GM12875 (cell line): ENCODE measurements around the gene MAST2.
"Not testable (repeated sequence)": the region's sequence is repeated elsewhere in the genome, so short reads cannot be mapped to it uniquely, and the experiment has no call there.

ENCODE experiments used
- H3K4me3 ChIP-seq: one replicate; pipeline ENCODE4 v1.5.1; 2011; ENCODE audit warnings: low read depth, low read length, control low read depth
- TF ChIP-seq, protein P1 (sequence below): IDR thresholded peaks from 2 replicates; pipeline ENCODE4 v1.5.1; 2011; ENCODE audit warnings: low read depth, mild to moderate bottlenecking, control low read depth, inconsistent platforms, low read length, moderate library complexity, borderline replicate concordance; ENCODE audit not compliant: insufficient read depth

The MAST2 gene

DNA sequence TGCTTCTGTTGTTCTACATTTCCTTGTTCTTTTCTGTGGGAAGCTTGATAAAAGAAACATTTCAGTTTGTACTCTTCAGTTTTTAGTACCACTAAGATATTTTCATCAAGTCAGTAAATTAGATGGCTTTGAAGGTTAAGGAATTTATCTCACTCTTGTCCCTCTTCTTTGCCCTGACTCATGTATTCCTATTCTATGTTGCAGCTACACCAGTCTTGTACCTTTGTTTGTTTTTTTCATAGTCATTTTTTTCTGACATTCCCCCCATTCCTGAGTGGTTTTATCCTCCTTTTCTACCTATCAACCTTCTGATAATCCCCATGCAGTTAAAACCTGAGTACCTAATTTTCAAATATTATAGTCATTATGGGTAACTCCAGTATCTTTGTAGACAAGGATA lies 65.4 kb downstream of the MAST2 start:
- TF ChIP-seq, protein P1, sequence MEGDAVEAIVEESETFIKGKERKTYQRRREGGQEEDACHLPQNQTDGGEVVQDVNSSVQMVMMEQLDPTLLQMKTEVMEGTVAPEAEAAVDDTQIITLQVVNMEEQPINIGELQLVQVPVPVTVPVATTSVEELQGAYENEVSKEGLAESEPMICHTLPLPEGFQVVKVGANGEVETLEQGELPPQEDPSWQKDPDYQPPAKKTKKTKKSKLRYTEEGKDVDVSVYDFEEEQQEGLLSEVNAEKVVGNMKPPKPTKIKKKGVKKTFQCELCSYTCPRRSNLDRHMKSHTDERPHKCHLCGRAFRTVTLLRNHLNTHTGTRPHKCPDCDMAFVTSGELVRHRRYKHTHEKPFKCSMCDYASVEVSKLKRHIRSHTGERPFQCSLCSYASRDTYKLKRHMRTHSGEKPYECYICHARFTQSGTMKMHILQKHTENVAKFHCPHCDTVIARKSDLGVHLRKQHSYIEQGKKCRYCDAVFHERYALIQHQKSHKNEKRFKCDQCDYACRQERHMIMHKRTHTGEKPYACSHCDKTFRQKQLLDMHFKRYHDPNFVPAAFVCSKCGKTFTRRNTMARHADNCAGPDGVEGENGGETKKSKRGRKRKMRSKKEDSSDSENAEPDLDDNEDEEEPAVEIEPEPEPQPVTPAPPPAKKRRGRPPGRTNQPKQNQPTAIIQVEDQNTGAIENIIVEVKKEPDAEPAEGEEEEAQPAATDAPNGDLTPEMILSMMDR = no peak

DNA sequence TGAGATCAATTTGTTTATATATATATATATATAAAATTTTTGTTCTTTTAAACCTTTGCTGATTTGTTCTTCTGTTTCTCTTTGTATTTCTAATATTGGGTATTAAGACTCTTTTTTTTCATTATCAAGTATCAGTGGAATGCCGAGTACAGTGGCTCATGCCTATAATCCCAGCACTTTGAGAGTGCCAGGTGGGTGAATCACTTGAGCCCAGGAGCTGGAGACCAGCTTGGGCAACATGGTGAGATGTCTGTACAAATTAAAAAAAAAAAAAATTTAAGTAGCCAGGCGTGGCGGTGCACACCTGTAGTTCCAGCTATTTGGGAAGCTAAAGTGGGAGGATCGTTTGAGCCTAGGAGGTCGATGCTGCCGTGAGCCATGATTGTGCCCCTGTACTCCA lies 67.1 kb downstream of the MAST2 start:
- TF ChIP-seq, protein P1 = no peak
- no peak overlapping the region for H3K4me3 ChIP-seq

More for the DNA sequence above, 65.4 kb downstream of the MAST2 start:
- no peak overlapping the region for H3K4me3 ChIP-seq

DNA sequence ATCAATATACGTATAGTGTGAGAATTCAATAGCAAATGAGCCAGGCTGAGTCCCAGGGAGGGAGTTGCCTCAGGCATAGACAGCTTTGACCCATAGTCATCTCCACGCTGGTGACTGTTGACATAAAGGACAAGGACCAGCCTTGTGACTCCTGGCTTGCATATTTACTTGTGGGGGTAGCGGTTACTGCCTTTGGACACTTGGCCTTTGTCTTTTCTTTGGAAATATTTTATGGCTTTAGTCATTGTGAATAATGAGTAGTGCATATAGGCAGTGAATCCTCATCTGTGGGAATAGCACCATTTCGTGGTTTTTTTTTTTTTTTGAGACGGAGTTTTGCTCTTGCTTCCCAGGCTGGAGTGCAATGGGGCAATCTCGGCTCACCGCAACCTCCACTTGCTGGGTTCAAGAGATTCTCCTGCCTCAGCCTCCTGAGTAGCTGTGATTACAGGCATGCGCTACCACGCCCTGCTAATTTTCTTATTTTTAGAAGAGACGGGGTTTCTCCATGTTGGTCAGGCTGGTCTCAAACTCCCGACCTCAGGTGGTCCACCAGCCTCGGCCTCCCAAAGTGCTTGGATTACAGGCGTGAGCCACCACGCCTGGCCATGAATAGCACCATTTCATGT lies 68.9 kb downstream of the MAST2 start:
- not testable (repeated sequence) for H3K4me3 ChIP-seq

DNA sequence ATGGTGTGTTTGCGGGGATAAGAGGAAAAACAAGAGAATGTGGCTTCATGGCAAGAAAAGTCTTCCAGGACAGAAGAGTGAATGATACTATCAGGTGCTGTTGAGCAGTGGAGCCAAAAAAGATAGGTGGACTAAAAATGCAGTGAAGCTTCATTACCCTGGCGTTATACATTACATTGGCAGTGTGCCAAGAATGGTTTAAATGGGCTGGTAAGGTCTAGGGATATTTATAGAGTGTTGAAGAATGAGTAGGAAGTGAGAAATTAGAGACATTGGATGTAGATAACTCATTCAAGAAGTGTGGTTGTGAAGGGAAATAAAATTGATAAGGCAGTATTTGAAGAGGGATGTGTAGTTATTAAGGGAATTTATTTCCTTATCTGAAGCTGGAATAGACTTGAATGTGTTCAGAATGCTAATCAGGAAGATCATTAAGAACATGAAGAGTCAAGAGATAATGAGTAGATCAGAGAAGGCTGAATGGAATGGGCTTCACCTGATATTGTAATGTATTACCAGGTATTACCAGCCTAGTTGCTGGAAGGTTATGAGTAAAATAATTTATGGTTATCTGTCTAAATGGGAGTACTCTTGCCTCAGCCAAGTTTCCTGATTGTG lies 72.7 kb downstream of the MAST2 start:
- TF ChIP-seq, protein P1 = no peak
- H3K4me3 ChIP-seq = no peak overlapping the region

DNA sequence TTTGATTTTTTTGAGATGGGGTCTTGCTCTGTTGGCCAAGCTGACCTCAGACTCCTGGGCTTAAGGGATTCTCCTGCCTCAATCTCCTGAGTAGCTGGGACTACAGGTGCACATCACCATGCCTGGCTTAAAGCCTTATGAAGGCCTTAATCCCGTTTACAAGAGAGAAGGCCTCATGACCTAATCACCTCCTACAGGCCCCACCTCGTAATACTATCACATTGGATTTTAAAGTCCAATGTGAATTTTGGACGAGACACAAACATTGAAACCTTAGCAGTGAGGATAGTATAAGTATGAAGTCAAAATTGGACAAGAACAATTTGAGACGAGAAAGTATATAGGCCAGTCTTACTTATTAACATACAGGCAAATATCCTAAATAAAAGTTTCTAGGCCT lies 73.9 kb downstream of the MAST2 start:
- TF ChIP-seq, protein P1 = no peak
- H3K4me3 ChIP-seq = no peak overlapping the region

DNA sequence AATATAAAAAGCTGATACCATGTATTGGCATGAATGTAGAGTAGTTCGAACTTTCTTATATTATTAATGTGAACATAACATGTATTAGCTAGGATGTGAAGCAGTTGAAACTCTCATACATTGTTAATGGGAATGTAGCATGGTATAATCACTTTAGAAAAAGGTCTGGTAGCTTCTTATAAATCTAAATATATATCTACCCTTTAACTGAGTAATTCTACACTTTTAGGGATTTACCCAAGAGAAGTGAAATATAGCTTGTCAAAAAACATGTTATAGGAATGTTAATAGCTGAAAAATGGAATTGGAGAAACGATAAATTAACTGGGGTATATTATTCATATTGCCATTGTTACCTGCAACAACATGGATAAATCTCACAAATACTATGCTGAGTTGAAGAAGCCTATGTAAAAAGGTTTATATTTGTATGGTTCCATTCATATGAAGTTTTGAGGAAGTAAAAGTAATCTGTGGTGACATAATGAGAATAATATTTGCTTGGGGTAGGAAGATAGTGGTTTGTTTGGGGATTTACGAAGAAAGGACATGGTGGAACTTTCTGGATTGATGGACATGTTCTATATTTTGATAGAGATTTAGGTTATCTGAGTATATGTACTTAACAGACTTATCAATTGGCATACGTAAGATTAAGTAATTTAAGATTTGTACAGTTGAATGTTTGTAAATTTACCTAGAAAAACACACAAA lies 76.6 kb downstream of the MAST2 start:
- H3K4me3 ChIP-seq = no peak overlapping the region
- TF ChIP-seq, protein P1 = no peak

DNA sequence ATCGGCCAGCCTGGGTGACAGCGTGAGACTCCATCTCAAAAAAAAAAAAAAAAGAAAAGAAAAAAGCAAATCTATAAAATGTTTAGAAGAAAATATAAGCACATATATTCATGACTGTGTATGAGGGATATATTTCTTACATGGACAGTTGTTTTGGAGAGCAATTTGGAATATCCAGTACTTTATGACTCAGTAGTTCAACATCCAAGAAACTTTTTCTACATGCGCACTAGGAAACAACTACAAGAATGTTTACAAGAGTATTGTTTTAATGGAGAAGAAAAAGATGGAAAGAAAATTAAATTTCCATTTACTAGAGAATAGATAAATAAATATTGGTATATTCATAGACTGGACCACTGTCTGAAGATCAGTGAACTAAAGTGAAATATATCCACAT lies 77.5 kb downstream of the MAST2 start:
- TF ChIP-seq, protein P1 = no peak

More for the DNA sequence above, 77.5 kb downstream of the MAST2 start:
- no peak overlapping the region for H3K4me3 ChIP-seq
